BLaER1 treated with 17β-estradiol and CSF1 and Interleukin-3, amounts not matched to agents 10 nM and 100 nM (cell line): ENCODE data around the gene MED14.
"Not testable (repeated sequence)": the region's sequence is repeated elsewhere in the genome, so short reads cannot be mapped to it uniquely, and the experiment has no call there.

ENCODE experiments used
- H3K27ac ChIP-seq, 11 experiments: shearing (Covaris generic); formaldehyde crosslinking; 2 replicates each; pipeline ENCODE4 v1.8.1; 2022
- H3K27me3 ChIP-seq, 11 experiments: shearing (Covaris generic); formaldehyde crosslinking; 2 replicates each; pipeline ENCODE4 v1.8.1; 2022
- H3K36me3 ChIP-seq, 11 experiments: shearing (Covaris generic); formaldehyde crosslinking; 2 replicates each; pipeline ENCODE4 v1.8.1; 2022
- H3K4me1 ChIP-seq, 10 experiments: shearing (Covaris generic); formaldehyde crosslinking; 2 replicates each; pipeline ENCODE4 v1.8.1; 2022
- H3K4me2 ChIP-seq, 11 experiments: shearing (Covaris generic); formaldehyde crosslinking; 2 replicates each; pipeline ENCODE4 v1.8.1; 2022
- H3K4me3 ChIP-seq, 10 experiments: shearing (Covaris generic); formaldehyde crosslinking; 2 replicates each; pipeline ENCODE4 v1.8.1; 2022
- H3K9ac ChIP-seq, 11 experiments: shearing (Covaris generic); formaldehyde crosslinking; 2 replicates each; pipeline ENCODE4 v1.8.1; 2022
- H3K9me3 ChIP-seq, 11 experiments: shearing (Covaris generic); formaldehyde crosslinking; replicated peaks in 1 of 11; 2 replicates each; pipeline ENCODE4 v1.8.1; 2022
- H4K20me1 ChIP-seq, 11 experiments: shearing (Covaris generic); formaldehyde crosslinking; 2 replicates each; pipeline ENCODE4 v1.8.1; 2022
- Cebpa-rat ChIP-seq, 11 experiments: shearing (Covaris generic); IDR thresholded peaks; 2 replicates each; pipeline ENCODE4 v1.8.1; 2022

Gene MED14

GRCh38 chrX:40735325-40736169, at the start of gene MED14:
MED14 (minus strand) TSS chrX:40735542; CDS start chrX:40735412, 130 bp downstream.
- Histone ChIP-seq H3K27me3 (peaks cover 84 to 95% (median 93%) of the 10 kb centered on the region in 11 experiments), H3K36me3 (no peaks in the 10 kb centered on the region), H3K4me2 (peak within 1 kb of the TSS; percentile 76 to 96 (median 84)), H3K4me1 (peaks cover 15 to 35% (median 27%) of the 10 kb centered on the region in 10 experiments; a peak in 18 of 20 replicates), H4K20me1 (peaks cover 29 to 56% (median 43%) of the 10 kb centered on the region in 11 experiments; a peak in 21 of 22 replicates), H3K9ac (peak within 1 kb of the TSS; percentile 77 to 89 (median 85)), H3K27ac (peak within 1 kb of the TSS; percentile 73 to 93 (median 86)), H3K9me3 (no peaks in the 10 kb centered on the region), H3K4me3 (peak within 1 kb of the TSS; percentile 63 to 84 (median 74))
- TF ChIP-seq Cebpa-rat (IDR thresholded peaks at IDR 0.05): no peak

GRCh38 chrX:40784516-40785151, 49.3 kb upstream of the MED14 start:
- H3K4me1 ChIP-seq: no peaks in the 10 kb centered on the region
- no peak overlapping the region for H3K27ac ChIP-seq
- H3K4me2 ChIP-seq: no peak overlapping the region
- no peak overlapping the region for H3K4me3 ChIP-seq
- no peak overlapping the region for H3K9ac ChIP-seq
- no peak for TF ChIP-seq Cebpa-rat (IDR thresholded peaks at IDR 0.05)
- no peaks in the 10 kb centered on the region; a peak in 1 of 22 replicates for H4K20me1 ChIP-seq
- H3K9me3 ChIP-seq: peaks cover 2 to 15% (median 5%) of the 10 kb centered on the region in 11 experiments; a peak in 15 of 22 replicates
- peaks cover 30 to 78% (median 60%) of the 10 kb centered on the region in 11 experiments; a peak in 21 of 22 replicates for H3K27me3 ChIP-seq
- H3K36me3 ChIP-seq: no peaks in the 10 kb centered on the region

- not testable (repeated sequence) for H3K36me3 ChIP-seq, H3K27ac ChIP-seq, H3K4me3 ChIP-seq
These were observed 47.4 kb upstream of the MED14 start for GRCh38 chrX:40782644-40783259.

GRCh38 chrX:40780951-40781350, 45.6 kb upstream of the MED14 start:
- Histone ChIP-seq H3K27me3 (peaks cover 27 to 84% (median 76%) of the 10 kb centered on the region in 11 experiments; a peak in 21 of 22 replicates), H3K4me3 (no peak overlapping the region), H3K9ac (no peak overlapping the region), H3K9me3 (no peaks in the 10 kb centered on the region), H3K4me1 (no peaks in the 10 kb centered on the region), H3K4me2 (no peak overlapping the region), H4K20me1 (no peaks in the 10 kb centered on the region; a peak in 1 of 22 replicates), H3K36me3 (no peaks in the 10 kb centered on the region), H3K27ac (no peak overlapping the region)
- TF ChIP-seq Cebpa-rat (IDR thresholded peaks at IDR 0.05): no peak

More at GRCh38 chrX:40782644-40783259, 47.4 kb upstream of the MED14 start:
- not testable (repeated sequence) for H3K9ac ChIP-seq, H3K9me3 ChIP-seq, H4K20me1 ChIP-seq, H3K4me2 ChIP-seq, H3K4me1 ChIP-seq
- peaks cover 24 to 82% (median 65%) of the 10 kb centered on the region in 11 experiments; a peak in 21 of 22 replicates for H3K27me3 ChIP-seq

GRCh38 chrX:40780082-40780481, 44.7 kb upstream of the MED14 start:
- Histone ChIP-seq H3K4me1 (no peaks in the 10 kb centered on the region), H3K27me3 (peaks cover 32 to 89% (median 76%) of the 10 kb centered on the region in 11 experiments; a peak in 21 of 22 replicates), H3K4me3 (no peak overlapping the region), H3K36me3 (no peaks in the 10 kb centered on the region), H4K20me1 (no peaks in the 10 kb centered on the region; a peak in 1 of 22 replicates), H3K27ac (no peak overlapping the region), H3K4me2 (no peak overlapping the region), H3K9ac (no peak overlapping the region), H3K9me3 (no peaks in the 10 kb centered on the region)
- no peak for TF ChIP-seq Cebpa-rat (IDR thresholded peaks at IDR 0.05)

GRCh38 chrX:40778861-40779575, 43.7 kb upstream of the MED14 start:
- TF ChIP-seq Cebpa-rat (IDR thresholded peaks at IDR 0.05): no peak
- no peak overlapping the region for H3K4me2 ChIP-seq
- H3K4me3 ChIP-seq: no peak overlapping the region
- peaks cover 35 to 87% (median 73%) of the 10 kb centered on the region in 11 experiments; a peak in 21 of 22 replicates for H3K27me3 ChIP-seq
- peaks cover 0 to 5% (median 0%) of the 10 kb centered on the region in 10 experiments; a peak in 3 of 20 replicates for H3K4me1 ChIP-seq
- no peaks in the 10 kb centered on the region for H3K9me3 ChIP-seq
- H4K20me1 ChIP-seq: no peaks in the 10 kb centered on the region; a peak in 1 of 22 replicates
- no peaks in the 10 kb centered on the region for H3K36me3 ChIP-seq
- no peak overlapping the region for H3K9ac ChIP-seq
- no peak overlapping the region for H3K27ac ChIP-seq

GRCh38 chrX:40773809-40774208, 38.5 kb upstream of the MED14 start:
- H3K27me3 ChIP-seq: peaks cover 29 to 72% (median 54%) of the 10 kb centered on the region in 11 experiments; a peak in 21 of 22 replicates
- H3K4me2 ChIP-seq: peak overlapping the region in 2 of 11 experiments; percentile 27 to 31; a peak in 3 of 22 replicates
- no peak overlapping the region for H3K9ac ChIP-seq
- no peaks in the 10 kb centered on the region for H3K9me3 ChIP-seq
- H3K4me1 ChIP-seq: peaks cover 0 to 15% (median 0%) of the 10 kb centered on the region in 10 experiments; a peak in 4 of 20 replicates
- H3K4me3 ChIP-seq: no peak overlapping the region
- no peak for TF ChIP-seq Cebpa-rat (IDR thresholded peaks at IDR 0.05)
- H3K27ac ChIP-seq: no peak overlapping the region
- no peaks in the 10 kb centered on the region for H3K36me3 ChIP-seq
- H4K20me1 ChIP-seq: no peaks in the 10 kb centered on the region

- H3K4me1 ChIP-seq: peaks cover 0 to 15% (median 0%) of the 10 kb centered on the region in 10 experiments; a peak in 4 of 20 replicates
- no peaks in the 10 kb centered on the region for H3K36me3 ChIP-seq
- no peak overlapping the region for H3K4me3 ChIP-seq
- H3K4me2 ChIP-seq: no peak overlapping the region
- TF ChIP-seq Cebpa-rat (IDR thresholded peaks at IDR 0.05): no peak
- no peaks in the 10 kb centered on the region for H4K20me1 ChIP-seq
- H3K9ac ChIP-seq: no peak overlapping the region
- peaks cover 23 to 67% (median 49%) of the 10 kb centered on the region in 11 experiments; a peak in 21 of 22 replicates for H3K27me3 ChIP-seq
- H3K9me3 ChIP-seq: no peaks in the 10 kb centered on the region
- H3K27ac ChIP-seq: no peak overlapping the region
These were observed 37.8 kb upstream of the MED14 start for GRCh38 chrX:40773188-40773587.
